ENCODE measurements around the gene PLXNA4. TPM values are rescaled to one million over a fixed set of nuclear protein-coding genes. Genes with fewer than 3 reads are reported as not detected.

PLXNA4 gene
- total RNA-seq, 1 experiment from 2014 or later: not detected

GRCh38 chr7:132471515-132471914 is 104.8 kb downstream of the PLXNA4 start:
- DNase-seq (ENCODE audit: low spot score): no peak

GRCh38 chr7:132469681-132470080 is 106.6 kb downstream of the PLXNA4 start:
- DNase-seq (ENCODE audit: low spot score): no peak

- DNase-seq (ENCODE audit: low spot score): no peak
These were observed 107.0 kb downstream of the PLXNA4 start for GRCh38 chr7:132469264-132469663.

GRCh38 chr7:132466367-132466766 is 109.9 kb downstream of the PLXNA4 start:
- no peak for DNase-seq (ENCODE audit: low spot score)

- no peak for DNase-seq (ENCODE audit: low spot score)
These were observed 110.8 kb downstream of the PLXNA4 start for GRCh38 chr7:132465516-132465915.

- DNase-seq (ENCODE audit: low spot score): no peak
These were observed 111.5 kb downstream of the PLXNA4 start for GRCh38 chr7:132464740-132465139.

- no peak for DNase-seq (ENCODE audit: low spot score)
These were observed 112.3 kb downstream of the PLXNA4 start for GRCh38 chr7:132463922-132464321.

- no peak for DNase-seq (ENCODE audit: low spot score)
These were observed 113.8 kb downstream of the PLXNA4 start for GRCh38 chr7:132462478-132462877.

GRCh38 chr7:132461032-132461592 is 115.2 kb downstream of the PLXNA4 start:
- DNase-seq (ENCODE audit: low spot score): no peak

GRCh38 chr7:132458729-132459128 is 117.5 kb downstream of the PLXNA4 start:
- DNase-seq (ENCODE audit: low spot score): no peak

GRCh38 chr7:132457658-132458057 is 118.6 kb downstream of the PLXNA4 start:
- DNase-seq (ENCODE audit: low spot score): no peak

GRCh38 chr7:132456418-132456817 is 119.9 kb downstream of the PLXNA4 start:
- DNase-seq (ENCODE audit: low spot score): no peak

GRCh38 chr7:132455378-132455777 is 120.9 kb downstream of the PLXNA4 start:
- no peak for DNase-seq (ENCODE audit: low spot score)

GRCh38 chr7:132453826-132454225 is 122.4 kb downstream of the PLXNA4 start:
- DNase-seq (ENCODE audit: low spot score): no peak

- DNase-seq (ENCODE audit: low spot score): no peak
These were observed 125.1 kb downstream of the PLXNA4 start for GRCh38 chr7:132451161-132451560.

GRCh38 chr7:132450696-132451095 is 125.6 kb downstream of the PLXNA4 start:
- DNase-seq (ENCODE audit: low spot score): no peak

GRCh38 chr7:132450188-132450587 is 126.1 kb downstream of the PLXNA4 start:
- no peak for DNase-seq (ENCODE audit: low spot score)

GRCh38 chr7:132446666-132447278 is 129.5 kb downstream of the PLXNA4 start:
- no peak for DNase-seq (ENCODE audit: low spot score)

- DNase-seq (ENCODE audit: low spot score): no peak
These were observed 130.0 kb downstream of the PLXNA4 start for GRCh38 chr7:132446260-132446659.

- no peak for DNase-seq (ENCODE audit: low spot score)
These were observed 132.3 kb downstream of the PLXNA4 start for GRCh38 chr7:132443761-132444520.

GRCh38 chr7:132441935-132442334 is 134.3 kb downstream of the PLXNA4 start:
- DNase-seq (ENCODE audit: low spot score): no peak

- no peak for DNase-seq (ENCODE audit: low spot score)
These were observed 136.1 kb downstream of the PLXNA4 start for GRCh38 chr7:132440151-132440550.

GRCh38 chr7:132438926-132439325 is 137.3 kb downstream of the PLXNA4 start:
- no peak for DNase-seq (ENCODE audit: low spot score)
